ENCODE data around the gene MACROD2.

The MACROD2 gene

GRCh38 chr20:16100111-16100510 lies 2104.8 kb downstream of the MACROD2 start:
- no peak for DNase-seq

GRCh38 chr20:16100767-16101166 lies 2105.5 kb downstream of the MACROD2 start:
- DNase-seq: no peak

Data from fibroblast of skin of back (primary cell).